Activated naive CD8-positive, alpha-beta T cell (primary cell): ENCODE data around the gene LINS1.

Experiments
- H3K27ac Mint-ChIP-seq: one replicate; pipeline ENCODE4 v1.8.0; 2021; ENCODE audit warnings: mixed read lengths
- H3K27me3 Mint-ChIP-seq: one replicate; pipeline ENCODE4 v1.8.0; 2021; ENCODE audit warnings: mixed read lengths
- H3K36me3 Mint-ChIP-seq: one replicate; pipeline ENCODE4 v1.8.0; 2021; ENCODE audit warnings: mixed read lengths
- H3K4me1 Mint-ChIP-seq: one replicate; pipeline ENCODE4 v1.8.0; 2021; ENCODE audit warnings: low read depth, mixed read lengths
- H3K4me3 Mint-ChIP-seq: one replicate; pipeline ENCODE4 v1.8.0; 2021; ENCODE audit warnings: mild to moderate bottlenecking, mixed read lengths
- H3K9me3 Mint-ChIP-seq: one replicate; pipeline ENCODE4 v1.8.0; 2021; ENCODE audit warnings: low read depth, mixed read lengths

Gene LINS1

DNA sequence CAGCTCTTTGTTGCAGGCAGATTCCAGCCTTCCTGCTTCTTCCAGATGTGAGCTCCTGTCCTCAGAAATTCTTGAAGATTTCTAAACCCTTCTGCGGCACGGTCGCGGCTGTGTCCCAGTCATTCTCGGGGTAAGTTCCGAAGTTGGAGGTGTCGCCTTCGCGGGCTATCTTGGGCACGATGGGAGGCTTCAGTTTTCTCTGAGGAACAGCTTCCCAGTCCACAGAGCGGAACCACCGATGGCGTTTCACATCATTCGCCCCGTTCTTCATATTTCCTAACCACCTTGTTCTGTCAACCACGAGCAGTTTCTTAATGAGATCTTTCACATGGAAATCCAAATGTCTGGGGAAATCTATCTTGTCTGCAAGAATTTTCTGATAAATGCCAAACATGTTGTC lies 48.5 kb downstream of the LINS1 start:
- Mint-ChIP-seq H3K4me1 (no peaks in the 10 kb centered on the region), H3K36me3 (peaks cover 3% of the 10 kb centered on the region), H3K4me3 (no peak overlapping the region), H3K9me3 (no peaks in the 10 kb centered on the region), H3K27me3 (no peaks in the 10 kb centered on the region), H3K27ac (no peak overlapping the region)

DNA sequence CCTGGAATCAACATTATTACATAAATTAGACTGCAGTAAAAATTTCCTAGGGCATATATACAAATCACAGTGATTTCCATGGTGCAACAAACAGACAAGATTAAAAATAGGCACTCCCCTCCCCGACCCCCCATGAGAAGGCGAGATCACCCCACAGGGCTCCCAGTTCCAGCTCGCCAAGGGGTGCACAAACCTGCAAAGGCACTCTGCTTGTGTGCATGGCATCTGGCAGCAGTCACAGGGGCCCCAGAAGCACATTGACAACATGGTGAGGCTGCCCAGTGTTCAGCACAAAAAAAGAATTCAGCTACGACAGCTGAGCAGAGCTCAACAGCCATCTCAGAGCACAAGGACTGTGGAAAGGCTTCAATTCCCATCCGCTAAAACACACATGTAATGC lies 54.0 kb downstream of the LINS1 start:
- Mint-ChIP-seq H3K4me3 (no peak overlapping the region), H3K27ac (no peak overlapping the region), H3K27me3 (no peaks in the 10 kb centered on the region)

DNA sequence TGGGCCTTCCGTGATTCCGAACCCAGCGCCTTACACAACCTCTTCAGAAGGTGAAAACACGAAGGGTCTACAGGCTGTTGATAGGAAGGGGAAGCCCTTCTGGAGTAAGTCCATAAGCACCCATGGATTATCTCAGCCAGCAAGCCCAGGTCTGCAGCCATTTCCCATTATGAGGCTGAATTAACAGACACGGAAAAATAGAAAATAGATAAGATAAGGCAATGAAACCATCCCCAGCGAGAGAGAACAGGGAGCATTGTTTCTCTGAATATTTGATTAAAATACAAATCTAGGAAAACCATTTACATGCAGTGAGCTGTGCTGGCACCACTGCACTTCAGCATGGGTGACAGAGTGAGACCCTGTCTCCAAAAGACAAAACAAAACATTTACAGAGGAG lies 57.0 kb downstream of the LINS1 start:
- H3K4me3 Mint-ChIP-seq, result no peak overlapping the region
- H3K27me3 Mint-ChIP-seq, result no peaks in the 10 kb centered on the region
- H3K27ac Mint-ChIP-seq, result no peak overlapping the region
- H3K36me3 Mint-ChIP-seq, result peaks cover 4% of the 10 kb centered on the region
- no peaks in the 10 kb centered on the region for H3K9me3 Mint-ChIP-seq
- peaks cover 9% of the 10 kb centered on the region for H3K4me1 Mint-ChIP-seq

More for the DNA sequence above, 54.0 kb downstream of the LINS1 start:
- no peaks in the 10 kb centered on the region for H3K9me3 Mint-ChIP-seq
- peaks cover 6% of the 10 kb centered on the region for H3K4me1 Mint-ChIP-seq
- peaks cover 3% of the 10 kb centered on the region for H3K36me3 Mint-ChIP-seq

DNA sequence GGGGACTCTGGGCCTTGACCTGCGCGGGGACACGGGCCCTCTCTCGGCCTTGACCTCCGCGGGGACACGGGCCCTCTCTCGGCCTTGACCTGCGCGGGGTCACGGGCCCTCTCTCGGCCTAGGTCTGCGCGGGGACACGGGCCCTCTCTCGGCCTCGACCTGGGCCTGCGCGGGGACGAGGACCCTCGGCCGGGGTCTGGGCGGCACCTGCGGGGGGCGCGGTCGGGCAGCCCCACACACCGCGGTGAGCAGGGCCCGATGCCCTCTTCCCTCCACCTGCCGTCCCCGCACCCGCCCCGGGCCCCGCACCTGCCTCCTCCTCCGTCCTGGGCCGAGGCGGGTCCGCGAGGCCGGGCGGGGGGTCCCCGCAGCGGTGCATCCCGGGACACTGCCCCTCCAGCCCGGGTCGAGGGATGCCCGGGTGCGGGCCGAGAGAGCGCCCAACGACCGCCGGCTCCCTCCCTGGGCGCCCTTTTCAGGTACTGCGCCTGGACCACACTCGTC lies 57.6 kb downstream of the LINS1 start:
- H3K4me3 Mint-ChIP-seq, result no peak overlapping the region
- H3K27ac Mint-ChIP-seq, result no peak overlapping the region
- peaks cover 4% of the 10 kb centered on the region for H3K36me3 Mint-ChIP-seq
- no peaks in the 10 kb centered on the region for H3K9me3 Mint-ChIP-seq
- no peaks in the 10 kb centered on the region for H3K27me3 Mint-ChIP-seq
- H3K4me1 Mint-ChIP-seq, result peaks cover 9% of the 10 kb centered on the region

DNA sequence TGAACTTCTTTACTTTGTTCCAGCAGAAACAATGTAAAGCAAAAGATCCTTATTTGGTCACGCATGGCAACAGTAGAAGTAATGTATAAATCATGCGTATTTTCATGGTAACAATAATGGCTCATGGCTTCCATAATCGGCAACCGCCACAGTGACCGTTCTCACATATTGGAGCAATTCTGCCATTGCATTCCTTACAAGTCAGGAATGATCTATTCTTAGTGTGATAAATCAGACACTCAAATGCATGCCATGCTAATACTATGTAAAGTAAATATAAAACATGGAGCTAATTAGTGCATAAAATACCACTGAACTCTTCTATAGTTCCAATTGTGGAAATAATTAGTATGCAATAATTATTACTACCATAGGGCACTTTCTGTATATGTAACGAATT lies 59.7 kb downstream of the LINS1 start:
- H3K4me1 Mint-ChIP-seq, result peaks cover 9% of the 10 kb centered on the region
- H3K36me3 Mint-ChIP-seq, result peaks cover 14% of the 10 kb centered on the region
- no peak overlapping the region for H3K27ac Mint-ChIP-seq
- H3K4me3 Mint-ChIP-seq, result no peak overlapping the region
- no peaks in the 10 kb centered on the region for H3K27me3 Mint-ChIP-seq
- no peaks in the 10 kb centered on the region for H3K9me3 Mint-ChIP-seq

DNA sequence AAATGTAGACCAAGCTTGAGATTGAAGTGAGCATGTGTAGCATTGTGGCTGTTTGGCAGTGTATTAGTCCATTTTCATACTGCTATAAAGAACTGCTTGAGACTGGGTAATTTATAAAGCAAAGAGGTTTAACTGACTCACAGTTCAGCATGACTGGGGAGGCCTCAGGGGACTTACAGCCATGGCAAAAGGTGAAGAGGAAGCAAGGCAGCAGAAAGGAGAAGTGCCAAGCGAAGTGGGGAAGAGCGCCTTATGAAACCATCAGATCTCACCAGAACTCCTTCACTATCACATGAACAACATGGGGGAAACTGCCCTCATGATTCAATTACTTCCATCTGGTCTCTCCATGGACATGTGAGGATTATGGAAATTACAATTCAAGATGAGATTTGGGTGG lies 64.7 kb downstream of the LINS1 start:
- Mint-ChIP-seq H3K9me3 (no peaks in the 10 kb centered on the region), H3K27ac (no peak overlapping the region), H3K4me1 (peaks cover 2% of the 10 kb centered on the region), H3K36me3 (peaks cover 18% of the 10 kb centered on the region), H3K27me3 (no peaks in the 10 kb centered on the region), H3K4me3 (no peak overlapping the region)

DNA sequence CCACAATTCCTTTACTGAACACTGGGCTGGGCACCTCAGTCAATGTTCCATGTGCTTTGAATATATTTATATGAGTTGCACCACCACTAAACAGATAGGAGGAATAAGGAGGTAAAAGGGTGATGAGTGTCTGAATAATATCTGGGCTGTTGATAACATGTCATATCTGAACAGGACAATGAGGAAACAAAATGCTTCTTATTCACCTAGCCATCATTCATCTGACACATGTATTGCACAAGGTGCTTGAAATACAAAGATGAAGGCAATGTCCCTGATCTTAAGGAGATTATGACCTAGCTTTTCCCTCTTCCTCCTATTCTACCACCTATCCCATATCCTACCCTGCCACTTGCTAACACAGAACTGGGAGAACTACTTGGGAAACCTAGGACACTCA lies 65.3 kb downstream of the LINS1 start:
- peaks cover 20% of the 10 kb centered on the region for H3K36me3 Mint-ChIP-seq
- H3K4me3 Mint-ChIP-seq, result no peak overlapping the region
- no peaks in the 10 kb centered on the region for H3K27me3 Mint-ChIP-seq
- H3K9me3 Mint-ChIP-seq, result no peaks in the 10 kb centered on the region
- H3K27ac Mint-ChIP-seq, result no peak overlapping the region
- H3K4me1 Mint-ChIP-seq, result peaks cover 2% of the 10 kb centered on the region

DNA sequence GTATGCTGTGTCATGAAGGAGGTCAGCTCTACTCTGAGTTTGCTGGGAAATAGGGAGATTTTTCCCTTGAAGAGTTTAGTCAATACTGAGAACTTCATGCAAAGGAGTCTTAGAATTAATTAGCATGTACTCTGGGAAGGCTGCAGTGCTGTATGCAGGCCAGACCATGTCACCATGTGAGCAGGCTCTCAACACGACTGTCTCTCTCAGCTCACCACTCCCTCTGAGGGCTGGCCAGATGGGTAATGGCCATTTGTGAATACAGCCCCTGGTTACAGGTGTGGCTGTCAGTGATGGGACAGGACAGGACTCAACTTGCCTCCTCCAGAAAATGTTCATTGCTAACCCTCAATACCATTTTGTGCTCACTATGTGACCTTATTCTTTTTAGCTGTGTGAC lies 68.1 kb downstream of the LINS1 start:
- H3K4me3 Mint-ChIP-seq, result no peak overlapping the region
- no peaks in the 10 kb centered on the region for H3K4me1 Mint-ChIP-seq
- no peaks in the 10 kb centered on the region for H3K27me3 Mint-ChIP-seq
- no peaks in the 10 kb centered on the region for H3K9me3 Mint-ChIP-seq
- H3K36me3 Mint-ChIP-seq, result peaks cover 16% of the 10 kb centered on the region
- H3K27ac Mint-ChIP-seq, result no peak overlapping the region

DNA sequence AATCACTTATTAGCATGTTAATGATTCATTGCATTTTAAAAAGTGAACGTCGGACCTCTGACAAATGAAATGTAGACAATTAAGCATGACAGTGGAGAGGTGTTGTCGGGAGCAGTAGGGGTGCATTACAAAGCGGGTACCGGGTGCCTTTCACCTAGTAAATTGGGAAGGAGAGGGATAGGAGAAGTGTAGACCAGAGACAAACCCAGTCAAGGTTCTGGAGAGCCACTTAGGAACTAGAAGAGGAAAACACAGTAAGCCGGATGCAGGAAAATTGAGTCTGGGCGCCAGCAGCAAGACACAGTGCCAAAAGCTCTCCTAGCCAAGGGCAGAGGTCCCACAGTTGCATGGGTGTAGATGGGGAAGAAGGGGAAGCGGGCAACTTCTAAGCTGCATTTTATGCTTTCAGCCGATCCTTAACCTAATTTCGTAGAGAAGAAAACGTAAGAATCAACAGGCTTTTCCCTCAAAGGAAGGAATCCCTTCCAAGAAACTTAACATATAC lies 70.1 kb downstream of the LINS1 start:
- Mint-ChIP-seq H3K9me3 (no peaks in the 10 kb centered on the region), H3K4me3 (no peak overlapping the region), H3K4me1 (no peaks in the 10 kb centered on the region), H3K27me3 (no peaks in the 10 kb centered on the region), H3K36me3 (peaks cover 14% of the 10 kb centered on the region), H3K27ac (no peak overlapping the region)

DNA sequence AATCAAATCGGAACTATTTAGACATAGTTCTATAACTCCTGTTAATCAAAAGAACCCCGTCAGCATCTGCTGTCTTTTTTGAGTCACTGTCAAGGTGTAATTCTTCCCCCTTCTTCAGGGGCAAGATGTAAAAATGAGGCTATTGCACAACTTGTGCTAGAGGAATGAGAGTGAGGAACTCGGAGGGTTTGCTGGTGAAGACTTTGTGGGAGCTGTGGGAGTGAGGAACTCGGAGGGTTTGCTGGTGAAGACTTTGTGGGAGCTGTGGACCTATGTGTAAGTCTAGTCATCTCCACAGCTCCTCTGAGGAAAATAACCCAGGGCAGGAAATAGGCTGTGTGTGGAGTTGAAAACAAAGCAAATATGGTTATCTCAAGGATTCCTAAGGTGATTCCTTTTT lies 70.8 kb downstream of the LINS1 start:
- no peaks in the 10 kb centered on the region for H3K27me3 Mint-ChIP-seq
- H3K4me1 Mint-ChIP-seq, result no peaks in the 10 kb centered on the region
- H3K27ac Mint-ChIP-seq, result no peak overlapping the region
- H3K4me3 Mint-ChIP-seq, result no peak overlapping the region
- H3K9me3 Mint-ChIP-seq, result no peaks in the 10 kb centered on the region
- H3K36me3 Mint-ChIP-seq, result peaks cover 14% of the 10 kb centered on the region

DNA sequence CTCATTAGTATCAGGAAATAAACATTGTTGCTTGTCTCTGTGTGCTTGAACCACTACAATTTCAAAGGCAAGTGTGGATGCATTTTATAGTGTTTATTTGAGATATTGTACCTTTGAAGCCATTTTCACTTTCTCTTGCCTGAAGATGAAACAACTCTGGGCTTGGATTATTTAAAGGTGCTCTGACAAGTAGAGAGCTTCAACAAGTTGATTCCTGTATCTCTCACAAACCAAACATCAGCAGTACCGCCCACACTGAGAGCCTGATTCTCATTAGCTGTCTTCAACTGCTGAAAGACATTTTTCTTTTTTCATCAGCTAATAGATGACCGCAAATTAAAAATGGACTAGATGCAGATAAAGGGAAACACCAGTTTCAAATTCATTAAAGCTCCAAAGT lies 72.4 kb downstream of the LINS1 start:
- Mint-ChIP-seq H3K36me3 (peaks cover 11% of the 10 kb centered on the region), H3K4me1 (no peaks in the 10 kb centered on the region), H3K27me3 (no peaks in the 10 kb centered on the region), H3K4me3 (no peak overlapping the region), H3K27ac (no peak overlapping the region), H3K9me3 (no peaks in the 10 kb centered on the region)

DNA sequence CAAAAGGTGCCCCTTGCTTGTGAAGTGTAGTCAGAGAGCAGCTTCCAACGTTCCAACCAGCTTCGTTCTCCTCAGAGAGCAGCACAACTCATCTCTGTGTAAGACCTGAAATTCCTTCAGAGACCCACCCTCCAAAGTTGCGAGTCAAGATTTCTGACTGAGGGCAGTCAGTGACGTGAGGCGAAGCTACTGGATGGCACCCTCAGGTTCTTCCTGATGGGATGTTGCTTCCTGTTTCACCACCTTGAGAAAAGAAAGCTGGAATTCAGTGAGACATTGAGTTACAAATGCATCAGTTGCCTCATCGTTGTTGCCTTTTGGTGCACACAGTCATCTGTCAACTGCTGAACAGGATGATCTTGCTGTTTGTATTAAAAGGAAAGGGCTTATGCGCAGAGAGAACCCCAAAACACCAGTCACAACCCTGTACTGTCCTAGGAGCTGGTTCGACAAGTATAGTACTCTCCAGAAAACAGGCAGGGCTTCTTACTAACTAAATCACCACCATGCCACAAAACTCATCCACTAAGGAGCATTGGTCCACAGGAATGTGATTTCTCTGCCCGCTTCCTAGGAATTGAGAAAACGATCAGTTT lies 73.1 kb downstream of the LINS1 start, which contains the start of gene CERS3:
Gene CERS3, minus strand, starts transcription at position 118 of the 596 bp plus-strand sequence. CDS start 27,101 bp downstream, outside the sequence.
- no peak within 1 kb of the TSS for H3K4me3 Mint-ChIP-seq
- H3K27ac Mint-ChIP-seq, result no peak within 1 kb of the TSS
- no peaks in the 10 kb centered on the region for H3K27me3 Mint-ChIP-seq
- no peaks in the 10 kb centered on the region for H3K4me1 Mint-ChIP-seq
- H3K9me3 Mint-ChIP-seq, result no peaks in the 10 kb centered on the region
- peaks cover 11% of the 10 kb centered on the region for H3K36me3 Mint-ChIP-seq

DNA sequence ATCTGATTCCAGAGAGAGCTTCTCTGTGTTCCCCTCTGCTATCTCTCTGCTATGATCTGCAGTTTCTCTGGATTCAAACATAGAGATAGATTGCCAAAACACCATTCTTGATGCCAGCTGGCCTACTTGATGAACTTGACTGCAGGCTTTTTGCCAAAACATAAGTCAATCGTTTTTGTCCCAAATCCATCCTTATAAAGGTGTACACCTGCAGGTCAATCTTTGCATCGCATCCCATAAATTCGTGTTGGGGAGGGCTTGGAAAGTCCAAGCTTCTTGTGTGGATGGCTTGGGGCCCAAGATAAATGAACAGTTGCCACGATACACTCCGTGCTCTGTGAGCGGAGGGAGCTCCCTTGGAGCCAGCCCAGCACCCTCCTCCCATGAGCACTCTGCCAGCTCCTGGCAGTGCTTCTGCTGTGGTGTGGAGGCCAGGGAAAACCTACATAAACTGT lies 75.9 kb downstream of the LINS1 start:
- peaks cover 4% of the 10 kb centered on the region for H3K9me3 Mint-ChIP-seq
- H3K4me1 Mint-ChIP-seq, result peaks cover 6% of the 10 kb centered on the region
- H3K4me3 Mint-ChIP-seq, result no peak overlapping the region
- no peak overlapping the region for H3K27ac Mint-ChIP-seq
- H3K36me3 Mint-ChIP-seq, result peaks cover 9% of the 10 kb centered on the region
- no peaks in the 10 kb centered on the region for H3K27me3 Mint-ChIP-seq

DNA sequence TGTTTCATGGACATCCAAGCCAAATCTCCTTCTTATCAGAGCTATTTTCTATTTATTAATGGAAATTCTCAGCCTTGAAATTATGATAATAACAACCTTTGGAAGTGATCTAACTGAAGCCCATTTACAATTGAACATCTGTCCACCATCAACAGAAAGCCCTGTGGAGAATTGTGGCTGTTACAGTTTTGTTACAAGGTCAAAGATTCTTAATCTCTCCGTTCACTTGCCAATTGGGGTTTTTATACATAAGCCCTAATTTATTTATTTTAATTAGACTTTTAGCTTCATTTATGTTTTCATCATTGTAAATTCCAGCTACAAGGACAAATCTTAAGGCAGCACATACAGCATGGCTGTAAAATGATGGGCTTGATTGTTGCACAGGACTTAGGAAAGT lies 76.5 kb downstream of the LINS1 start:
- no peaks in the 10 kb centered on the region for H3K27me3 Mint-ChIP-seq
- peaks cover 4% of the 10 kb centered on the region for H3K9me3 Mint-ChIP-seq
- no peak overlapping the region for H3K4me3 Mint-ChIP-seq
- peaks cover 13% of the 10 kb centered on the region for H3K4me1 Mint-ChIP-seq
- no peak overlapping the region for H3K27ac Mint-ChIP-seq
- H3K36me3 Mint-ChIP-seq, result peaks cover 9% of the 10 kb centered on the region

DNA sequence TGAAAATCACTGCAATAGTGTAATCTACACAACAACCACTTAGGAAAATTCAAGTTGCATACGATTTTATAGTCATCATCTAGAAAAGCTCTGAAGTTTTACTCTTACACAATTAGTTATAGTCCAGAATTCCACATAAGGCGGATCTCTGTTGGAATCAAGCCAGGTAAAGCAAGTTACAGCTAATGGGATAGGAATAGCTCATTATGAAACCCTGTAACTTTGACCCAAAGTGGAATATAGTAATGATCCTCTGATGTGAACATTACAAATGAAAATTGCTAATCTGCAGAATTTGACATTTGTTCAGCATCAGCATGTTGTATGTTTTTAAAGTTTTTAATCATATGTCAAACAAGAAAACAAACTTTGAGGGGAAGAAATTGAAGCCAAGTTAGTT lies 77.7 kb downstream of the LINS1 start:
- Mint-ChIP-seq H3K27ac (no peak overlapping the region), H3K4me3 (no peak overlapping the region), H3K36me3 (peaks cover 9% of the 10 kb centered on the region), H3K27me3 (no peaks in the 10 kb centered on the region), H3K4me1 (peaks cover 21% of the 10 kb centered on the region), H3K9me3 (peaks cover 4% of the 10 kb centered on the region)

DNA sequence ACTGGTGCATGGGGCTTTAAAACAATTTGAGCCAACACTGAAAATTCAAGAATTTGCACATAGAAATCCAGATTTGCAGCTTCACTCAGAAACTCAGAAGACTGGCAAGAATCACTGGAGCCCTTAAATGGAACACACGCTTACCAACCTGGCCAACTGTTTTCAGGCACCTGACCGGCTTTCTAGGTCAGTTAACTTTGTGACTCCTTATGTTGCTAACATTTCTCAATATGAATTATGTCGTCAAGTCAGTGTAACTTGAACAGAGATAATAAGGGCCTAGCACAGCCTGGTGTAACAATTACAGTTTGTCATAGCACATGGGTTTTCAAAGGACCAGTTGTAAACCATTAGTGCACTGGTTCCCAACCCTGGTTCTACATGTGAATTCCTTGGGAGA lies 80.1 kb downstream of the LINS1 start:
- no peak overlapping the region for H3K4me3 Mint-ChIP-seq

More for the DNA sequence above, 80.1 kb downstream of the LINS1 start:
- Mint-ChIP-seq H3K9me3 (peaks cover 4% of the 10 kb centered on the region), H3K36me3 (peaks cover 4% of the 10 kb centered on the region), H3K4me1 (peaks cover 21% of the 10 kb centered on the region), H3K27ac (no peak overlapping the region), H3K27me3 (no peaks in the 10 kb centered on the region)
